HFFc6 (cell line): ENCODE measurements around the gene C2orf42. TPM values are rescaled to one million over a fixed set of nuclear protein-coding genes. Genes with fewer than 3 reads are reported as not detected.

ENCODE experiments used
- DNase-seq: peaks from one replicate; pipeline ENCODE4 v3.0.0-alpha.2; 2018
- H3K27ac Mint-ChIP-seq: 2 replicates; pipeline ENCODE4 v1.8.0; 2020; ENCODE audit warnings: mild to moderate bottlenecking, mixed read lengths
- H3K27me3 Mint-ChIP-seq: 2 replicates; pipeline ENCODE4 v1.8.0; 2021; ENCODE audit warnings: mild to moderate bottlenecking, moderate library complexity, mixed read lengths; ENCODE audit not compliant: insufficient read depth
- H3K36me3 Mint-ChIP-seq: 2 replicates; pipeline ENCODE4 v1.8.0; 2021; ENCODE audit warnings: low read depth, mixed read lengths
- H3K4me1 Mint-ChIP-seq: 2 replicates; pipeline ENCODE4 v1.8.0; 2020; ENCODE audit warnings: low read depth, mixed read lengths
- H3K4me3 Mint-ChIP-seq: 2 replicates; pipeline ENCODE4 v1.8.0; 2020; ENCODE audit warnings: mild to moderate bottlenecking, moderate library complexity, mixed read lengths
- H3K9me3 Mint-ChIP-seq: 2 replicates; pipeline ENCODE4 v1.8.0; 2020; ENCODE audit warnings: mild to moderate bottlenecking, mixed read lengths
- total RNA-seq, 6 experiments: library from RNA; stranded (reverse); fragmentation: NEBNext Ultra II Directional; extraction: Animal tissue kit (Norgen Biotek cat#: 25700); gene quantifications; 2 replicates in 1 of 6; 3 replicates in 5 of 6; pipeline ENCODE4 v1.2.3, GENCODE V29; 2021
- TF ChIP-seq, protein P1 (sequence below): fragments of 200-600 bp; sonication (generic); IDR thresholded peaks from 2 replicates; pipeline ENCODE4 v1.5.0; 2021; ENCODE audit warnings: antibody characterized with exemption, mild to moderate bottlenecking

C2orf42 gene
- total RNA-seq, 6 experiments from 2014 or later = 10.0 to 17.8 (median 14.7) TPM

DNA sequence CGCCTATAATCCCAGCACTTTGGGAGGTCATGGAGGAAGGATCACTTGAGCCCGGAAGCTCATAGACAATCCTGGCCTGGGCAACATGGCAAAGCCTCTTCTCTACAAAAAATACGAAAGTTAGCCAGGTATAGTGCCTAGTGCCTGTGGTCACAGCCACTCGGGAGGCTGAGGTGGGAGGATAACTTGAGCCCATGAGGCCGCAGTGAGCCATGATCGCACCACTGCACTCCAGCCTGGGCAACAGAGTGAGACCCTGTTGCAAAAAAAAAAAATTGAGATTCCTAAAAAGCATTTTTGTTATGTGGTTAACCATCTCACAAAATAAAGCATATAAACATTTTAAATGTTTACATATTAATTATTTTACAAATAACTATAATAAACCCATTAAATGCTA, 89.6 kb downstream of the C2orf42 start:
- Mint-ChIP-seq H3K36me3 (no peaks in the 10 kb centered on the region), H3K9me3 (no peaks in the 10 kb centered on the region), H3K27ac (no peak overlapping the region), H3K27me3 (peaks cover 1% of the 10 kb centered on the region), H3K4me3 (no peak overlapping the region), H3K4me1 (peaks cover 17% of the 10 kb centered on the region)
- no peak for DNase-seq
- TF ChIP-seq, protein P1, sequence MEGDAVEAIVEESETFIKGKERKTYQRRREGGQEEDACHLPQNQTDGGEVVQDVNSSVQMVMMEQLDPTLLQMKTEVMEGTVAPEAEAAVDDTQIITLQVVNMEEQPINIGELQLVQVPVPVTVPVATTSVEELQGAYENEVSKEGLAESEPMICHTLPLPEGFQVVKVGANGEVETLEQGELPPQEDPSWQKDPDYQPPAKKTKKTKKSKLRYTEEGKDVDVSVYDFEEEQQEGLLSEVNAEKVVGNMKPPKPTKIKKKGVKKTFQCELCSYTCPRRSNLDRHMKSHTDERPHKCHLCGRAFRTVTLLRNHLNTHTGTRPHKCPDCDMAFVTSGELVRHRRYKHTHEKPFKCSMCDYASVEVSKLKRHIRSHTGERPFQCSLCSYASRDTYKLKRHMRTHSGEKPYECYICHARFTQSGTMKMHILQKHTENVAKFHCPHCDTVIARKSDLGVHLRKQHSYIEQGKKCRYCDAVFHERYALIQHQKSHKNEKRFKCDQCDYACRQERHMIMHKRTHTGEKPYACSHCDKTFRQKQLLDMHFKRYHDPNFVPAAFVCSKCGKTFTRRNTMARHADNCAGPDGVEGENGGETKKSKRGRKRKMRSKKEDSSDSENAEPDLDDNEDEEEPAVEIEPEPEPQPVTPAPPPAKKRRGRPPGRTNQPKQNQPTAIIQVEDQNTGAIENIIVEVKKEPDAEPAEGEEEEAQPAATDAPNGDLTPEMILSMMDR = no peak

Other genes with a start within 250 kb of the C2orf42 start
- gene ASPRV1, start 229.4 kb downstream of the C2orf42 start, total RNA-seq = under 1 TPM in 2 of 6 experiments, not detected in 4; 0.07 to 0.15 TPM
- gene PCBP1, start 103.5 kb downstream of the C2orf42 start, total RNA-seq = 100 to 1,000 TPM; 293 to 369 (median 361) TPM
- gene TIA1, start 57.6 kb upstream of the C2orf42 start, total RNA-seq = 10 to 100 TPM; 50.3 to 58.1 (median 55.3) TPM
- 10 to 100 TPM; 75.5 to 95.2 (median 85.2) TPM for gene PCYOX1, start 67.1 kb upstream of the C2orf42 start, total RNA-seq
- 100 to 1,000 TPM; 183 to 246 (median 226) TPM for gene SNRPG, start 102.7 kb upstream of the C2orf42 start, total RNA-seq
- 10 to 100 TPM; 28.2 to 37.0 (median 32.5) TPM for gene FAM136A, start 111.0 kb upstream of the C2orf42 start, total RNA-seq